ENCODE measurements around the gene MUSK. TPM values are rescaled to one million over a fixed set of nuclear protein-coding genes. Genes with fewer than 3 reads are reported as not detected.

Gene MUSK
- total RNA-seq, 4 donors from 2014 or later: 1.5 to 7.9 (median 5.4) TPM

- Histone ChIP-seq H3K27ac (replicated peaks in 1 of 4) (no peak overlapping the region), H3K36me3 (no peaks in the 10 kb centered on the region), H3K4me3 (no peak overlapping the region), H3K27me3 (no peaks in the 10 kb centered on the region), H3K9me3 (no peaks in the 10 kb centered on the region), H3K4me1 (no peaks in the 10 kb centered on the region)
- WGBS: 33% methylated on average over 3 of the region's 3 CpGs
- TF ChIP-seq, protein P1, sequence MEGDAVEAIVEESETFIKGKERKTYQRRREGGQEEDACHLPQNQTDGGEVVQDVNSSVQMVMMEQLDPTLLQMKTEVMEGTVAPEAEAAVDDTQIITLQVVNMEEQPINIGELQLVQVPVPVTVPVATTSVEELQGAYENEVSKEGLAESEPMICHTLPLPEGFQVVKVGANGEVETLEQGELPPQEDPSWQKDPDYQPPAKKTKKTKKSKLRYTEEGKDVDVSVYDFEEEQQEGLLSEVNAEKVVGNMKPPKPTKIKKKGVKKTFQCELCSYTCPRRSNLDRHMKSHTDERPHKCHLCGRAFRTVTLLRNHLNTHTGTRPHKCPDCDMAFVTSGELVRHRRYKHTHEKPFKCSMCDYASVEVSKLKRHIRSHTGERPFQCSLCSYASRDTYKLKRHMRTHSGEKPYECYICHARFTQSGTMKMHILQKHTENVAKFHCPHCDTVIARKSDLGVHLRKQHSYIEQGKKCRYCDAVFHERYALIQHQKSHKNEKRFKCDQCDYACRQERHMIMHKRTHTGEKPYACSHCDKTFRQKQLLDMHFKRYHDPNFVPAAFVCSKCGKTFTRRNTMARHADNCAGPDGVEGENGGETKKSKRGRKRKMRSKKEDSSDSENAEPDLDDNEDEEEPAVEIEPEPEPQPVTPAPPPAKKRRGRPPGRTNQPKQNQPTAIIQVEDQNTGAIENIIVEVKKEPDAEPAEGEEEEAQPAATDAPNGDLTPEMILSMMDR (IDR thresholded peaks at IDR 0.05): peak; percentile 58 to 74 (median 68)
- TF ChIP-seq POLR2A (IDR thresholded peaks at IDR 0.05; ENCODE audit: low read depth): no peak
- no peak for DNase-seq (ENCODE audit: extremely low spot score)
- intact Hi-C loops (cut with DNase I): loop anchor here (5.0 kb wide), 1 partner anchor 171 kb away; no protein-coding TSS in a partner anchor
Observed at GRCh38 chr9:110623462-110624025, 45.0 kb upstream of the MUSK start.

DNA sequence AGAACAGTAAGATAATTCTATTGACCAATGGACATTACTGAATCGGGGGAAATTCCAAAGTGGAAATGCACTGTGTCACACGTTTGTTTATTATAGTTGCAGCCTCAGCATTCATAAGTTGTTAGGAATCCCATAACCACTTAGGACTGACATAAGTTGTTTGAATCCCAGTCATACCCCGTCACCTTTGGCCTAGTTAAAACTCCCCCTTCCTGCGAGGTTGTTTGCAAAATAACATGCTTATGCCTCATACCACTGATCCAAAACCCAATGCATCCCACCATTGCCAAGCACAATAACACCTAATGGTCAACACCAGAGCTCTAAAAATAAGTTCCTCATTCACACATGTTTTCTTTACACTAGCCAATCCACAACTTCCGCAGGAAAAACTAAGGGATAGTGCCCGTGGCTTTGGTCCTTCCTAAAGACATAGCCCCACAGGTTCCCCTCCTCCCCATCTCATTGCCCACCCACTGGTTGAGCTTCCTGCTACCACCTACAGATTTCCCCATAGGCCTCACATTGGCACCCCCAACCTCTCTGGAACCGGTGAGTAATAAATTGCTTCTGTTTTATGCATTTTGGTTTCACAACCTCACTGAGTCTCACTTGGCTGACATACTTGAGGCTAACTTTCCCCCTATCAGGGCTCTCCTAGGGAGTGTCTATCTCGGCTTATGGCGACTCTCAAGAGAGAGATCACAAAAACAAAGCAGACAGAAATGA, 42.3 kb upstream of the MUSK start:
- no peak for TF ChIP-seq POLR2A (IDR thresholded peaks at IDR 0.05; ENCODE audit: low read depth)
- intact Hi-C loops (cut with DNase I): no loop called here
- no peaks in the 10 kb centered on the region for H3K27me3 ChIP-seq
- H3K4me1 ChIP-seq: no peaks in the 10 kb centered on the region
- peaks cover 0 to 8% (median 3%) of the 10 kb centered on the region in 4 donors for H3K9me3 ChIP-seq
- no peak overlapping the region for H3K27ac ChIP-seq (replicated peaks in 1 of 4)
- DNase-seq (ENCODE audit: extremely low spot score): no peak
- no peaks in the 10 kb centered on the region for H3K36me3 ChIP-seq
- WGBS: 68% methylated on average over 9 of the region's 9 CpGs
- no peak overlapping the region for H3K4me3 ChIP-seq

- DNase-seq (ENCODE audit: extremely low spot score): no peak
- Histone ChIP-seq H3K9me3 (peaks cover 0 to 19% (median 15%) of the 10 kb centered on the region in 4 donors), H3K4me3 (no peak overlapping the region), H3K36me3 (no peaks in the 10 kb centered on the region), H3K27ac (replicated peaks in 1 of 4) (no peak overlapping the region), H3K27me3 (no peaks in the 10 kb centered on the region), H3K4me1 (no peaks in the 10 kb centered on the region)
- TF ChIP-seq EP300 (IDR thresholded peaks at IDR 0.05) (no peak), POLR2A (IDR thresholded peaks at IDR 0.05; ENCODE audit: low read depth) (no peak), POLR2AphosphoS5 (IDR thresholded peaks at IDR 0.05) (no peak)
- TF ChIP-seq, protein P1 (IDR thresholded peaks at IDR 0.05): no peak
- intact Hi-C loops (cut with DNase I): no loop called here
Observed at GRCh38 chr9:110635589-110635988, 33.0 kb upstream of the MUSK start.

- Histone ChIP-seq H3K4me1 (no peaks in the 10 kb centered on the region), H3K27ac (replicated peaks in 1 of 4) (no peak overlapping the region), H3K27me3 (no peaks in the 10 kb centered on the region), H3K4me3 (no peak overlapping the region), H3K9me3 (peaks cover 0 to 17% (median 15%) of the 10 kb centered on the region in 4 donors), H3K36me3 (no peaks in the 10 kb centered on the region)
- 32% methylated on average over 4 of the region's 4 CpGs for WGBS
- no peak for TF ChIP-seq POLR2A (IDR thresholded peaks at IDR 0.05; ENCODE audit: low read depth)
- no peak for TF ChIP-seq POLR2AphosphoS5 (IDR thresholded peaks at IDR 0.05)
- TF ChIP-seq, protein P1 (IDR thresholded peaks at IDR 0.05): peak; percentile 33 to 43 (median 37)
- DNase-seq (ENCODE audit: extremely low spot score): no peak
- intact Hi-C loops (cut with DNase I): loop anchor here (2.0 kb wide), 1 partner anchor 662 kb away; no protein-coding TSS in a partner anchor
Observed at GRCh38 chr9:110638381-110638954, 30.1 kb upstream of the MUSK start.

GRCh38 chr9:110640736-110641135, 27.9 kb upstream of the MUSK start:
- H3K9me3 ChIP-seq: peaks cover 0 to 7% (median 3%) of the 10 kb centered on the region in 4 donors
- H3K27ac ChIP-seq (replicated peaks in 1 of 4): no peak overlapping the region
- H3K27me3 ChIP-seq: no peaks in the 10 kb centered on the region
- TF ChIP-seq EP300 (IDR thresholded peaks at IDR 0.05) (no peak), POLR2AphosphoS5 (IDR thresholded peaks at IDR 0.05) (no peak), POLR2A (IDR thresholded peaks at IDR 0.05; ENCODE audit: low read depth) (no peak)
- TF ChIP-seq, protein P1 (IDR thresholded peaks at IDR 0.05): no peak
- H3K4me3 ChIP-seq: no peak overlapping the region
- intact Hi-C loops (cut with DNase I): no loop called here
- DNase-seq (ENCODE audit: extremely low spot score): no peak
- no peaks in the 10 kb centered on the region for H3K4me1 ChIP-seq
- H3K36me3 ChIP-seq: no peaks in the 10 kb centered on the region

Measured in esophagus muscularis mucosa (tissue), 4 donors.